Measurements from ENCODE around the gene RPL15. TPM values are rescaled to one million over a fixed set of nuclear protein-coding genes. Genes with fewer than 3 reads are reported as not detected.

The RPL15 gene
- total and polyA plus RNA-seq, 2 donors (not counting 1 experiment from before 2014, with no cell fraction given), result 1,860 to 3,720 TPM

DNA sequence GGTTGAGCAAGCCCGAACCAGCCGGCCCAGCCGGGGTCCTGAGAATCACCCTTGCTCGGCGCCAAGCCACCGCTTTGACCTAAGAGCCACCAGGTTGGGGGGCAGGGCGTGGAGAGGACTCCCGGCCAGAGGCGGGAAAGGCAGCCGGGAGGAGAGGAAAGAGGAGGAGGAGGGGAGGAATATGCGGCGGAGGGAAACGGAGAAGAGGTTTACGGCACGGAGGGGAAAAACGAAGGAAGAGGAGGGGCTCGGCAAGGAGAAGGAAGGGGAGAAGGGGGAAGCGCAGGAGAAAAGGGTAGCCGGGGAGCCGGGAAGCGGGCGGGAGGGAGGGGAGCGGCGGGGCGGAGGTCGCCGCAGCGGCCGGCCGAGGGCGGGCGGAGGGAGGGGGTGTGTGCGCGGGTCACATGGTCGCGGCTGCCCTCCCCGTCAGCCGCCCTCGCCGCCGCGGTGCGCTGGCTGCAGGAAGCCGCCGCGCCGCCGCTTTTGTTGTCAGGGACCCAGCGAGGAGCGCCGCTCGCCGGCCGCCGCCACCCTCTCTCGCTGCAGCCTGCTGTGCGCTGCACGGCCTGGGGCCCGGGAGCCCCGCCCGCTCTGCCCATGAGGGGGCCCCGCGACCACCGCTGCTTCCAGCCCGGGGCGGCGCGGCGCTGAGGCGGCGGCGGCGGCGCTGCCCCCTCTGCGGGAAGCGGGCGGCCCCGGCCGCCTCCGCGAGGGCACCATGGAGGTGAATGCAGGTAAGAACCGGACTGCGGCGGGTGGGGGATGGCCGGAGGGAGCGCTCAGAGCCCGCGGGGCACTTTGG lies 28.1 kb downstream of the RPL15 start, which contains the start of gene NR1D2:
NR1D2 (plus strand) TSS at position 426 of the 802 bp plus-strand sequence; CDS start at position 719, 293 bp downstream.
- peak within 1 kb of the TSS; percentile 58 to 87 (median 72) for H3K4me3 ChIP-seq (replicated peaks in 1 of 4; ENCODE audit: control extremely low read depth in 1 of 4, insufficient read depth in 1 of 4, low read depth in 3 of 4, low read length in 4 of 4)
- peaks cover 25% of the 10 kb centered on the region for H3K79me2 ChIP-seq (ENCODE audit: control insufficient read depth, insufficient read depth, low read length)
- H3K27ac ChIP-seq (ENCODE audit: insufficient read depth, low read length), result peak within 1 kb of the TSS; percentile 96
- TF ChIP-seq EZH2 (IDR thresholded peaks at IDR 0.05; ENCODE audit: low read length, missing control alignments), result no peak
- TF ChIP-seq, protein P1, sequence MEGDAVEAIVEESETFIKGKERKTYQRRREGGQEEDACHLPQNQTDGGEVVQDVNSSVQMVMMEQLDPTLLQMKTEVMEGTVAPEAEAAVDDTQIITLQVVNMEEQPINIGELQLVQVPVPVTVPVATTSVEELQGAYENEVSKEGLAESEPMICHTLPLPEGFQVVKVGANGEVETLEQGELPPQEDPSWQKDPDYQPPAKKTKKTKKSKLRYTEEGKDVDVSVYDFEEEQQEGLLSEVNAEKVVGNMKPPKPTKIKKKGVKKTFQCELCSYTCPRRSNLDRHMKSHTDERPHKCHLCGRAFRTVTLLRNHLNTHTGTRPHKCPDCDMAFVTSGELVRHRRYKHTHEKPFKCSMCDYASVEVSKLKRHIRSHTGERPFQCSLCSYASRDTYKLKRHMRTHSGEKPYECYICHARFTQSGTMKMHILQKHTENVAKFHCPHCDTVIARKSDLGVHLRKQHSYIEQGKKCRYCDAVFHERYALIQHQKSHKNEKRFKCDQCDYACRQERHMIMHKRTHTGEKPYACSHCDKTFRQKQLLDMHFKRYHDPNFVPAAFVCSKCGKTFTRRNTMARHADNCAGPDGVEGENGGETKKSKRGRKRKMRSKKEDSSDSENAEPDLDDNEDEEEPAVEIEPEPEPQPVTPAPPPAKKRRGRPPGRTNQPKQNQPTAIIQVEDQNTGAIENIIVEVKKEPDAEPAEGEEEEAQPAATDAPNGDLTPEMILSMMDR (conservative IDR thresholded peaks at IDR 0.05 in 1 of 2, IDR thresholded peaks at IDR 0.05 in 1 of 2; ENCODE audit: low read depth in 1 of 2, low read length in 2 of 2), result no peak
- H4K20me1 ChIP-seq (ENCODE audit: control insufficient read depth, extremely low read depth, insufficient read depth, low read length), result no peaks in the 10 kb centered on the region
- peak within 1 kb of the TSS; percentile 75 for H2AFZ ChIP-seq (ENCODE audit: low read length)
- H3K27me3 ChIP-seq (ENCODE audit: control insufficient read depth, insufficient read depth, low read length), result no peaks in the 10 kb centered on the region
- H3K9ac ChIP-seq (ENCODE audit: insufficient read depth, low read length), result peak within 1 kb of the TSS; percentile 88
- H3K4me2 ChIP-seq (ENCODE audit: extremely low read depth, insufficient read depth, low read length), result peak within 1 kb of the TSS; percentile 97
- DNase-seq (ENCODE audit: low read depth in 2 of 2), result peak; percentile 73 to 77
- H3K4me1 ChIP-seq (ENCODE audit: control insufficient read depth, extremely low read depth, insufficient read depth, low read length), result peaks cover 14% of the 10 kb centered on the region
- no peaks in the 10 kb centered on the region for H3K36me3 ChIP-seq (ENCODE audit: control insufficient read depth, insufficient read depth, low read length)
- no peaks in the 10 kb centered on the region for H3K9me3 ChIP-seq (ENCODE audit: control insufficient read depth, insufficient read depth, low read depth, low read length)

DNA sequence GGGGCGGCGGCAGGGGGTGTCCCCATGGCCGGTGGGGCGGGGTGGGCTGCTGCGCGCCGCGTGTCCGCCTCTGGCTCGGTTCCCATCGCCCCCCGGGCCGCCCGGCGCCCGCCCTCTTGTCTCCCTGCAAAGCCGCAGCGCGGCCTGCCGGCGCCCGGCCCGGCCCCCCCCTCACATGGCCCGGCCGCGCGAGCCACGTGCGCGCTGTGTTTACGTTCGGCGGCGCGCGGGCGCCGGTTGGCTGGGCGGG lies 28.7 kb downstream of the RPL15 start:
- TF ChIP-seq EZH2 (IDR thresholded peaks at IDR 0.05; ENCODE audit: low read length, missing control alignments), result no peak
- TF ChIP-seq, protein P1 (conservative IDR thresholded peaks at IDR 0.05 in 1 of 2, IDR thresholded peaks at IDR 0.05 in 1 of 2; ENCODE audit: low read depth in 1 of 2, low read length in 2 of 2), result no peak
- H3K9ac ChIP-seq (ENCODE audit: insufficient read depth, low read length), result peak overlapping the region; percentile 88
- H3K4me2 ChIP-seq (ENCODE audit: extremely low read depth, insufficient read depth, low read length), result no peak overlapping the region
- H3K79me2 ChIP-seq (ENCODE audit: control insufficient read depth, insufficient read depth, low read length), result peaks cover 31% of the 10 kb centered on the region
- peaks cover 16% of the 10 kb centered on the region for H3K4me1 ChIP-seq (ENCODE audit: control insufficient read depth, extremely low read depth, insufficient read depth, low read length)
- no peaks in the 10 kb centered on the region for H3K9me3 ChIP-seq (ENCODE audit: control insufficient read depth, insufficient read depth, low read depth, low read length)
- no peaks in the 10 kb centered on the region for H4K20me1 ChIP-seq (ENCODE audit: control insufficient read depth, extremely low read depth, insufficient read depth, low read length)
- peak overlapping the region in 2 of 4 experiments; percentile 57 to 73 for H3K4me3 ChIP-seq (replicated peaks in 1 of 4; ENCODE audit: control extremely low read depth in 1 of 4, insufficient read depth in 1 of 4, low read depth in 3 of 4, low read length in 4 of 4)
- no peaks in the 10 kb centered on the region for H3K36me3 ChIP-seq (ENCODE audit: control insufficient read depth, insufficient read depth, low read length)
- DNase-seq (ENCODE audit: low read depth in 2 of 2), result no peak
- H3K27ac ChIP-seq (ENCODE audit: insufficient read depth, low read length), result peak overlapping the region; percentile 59
- H2AFZ ChIP-seq (ENCODE audit: low read length), result no peak overlapping the region
- H3K27me3 ChIP-seq (ENCODE audit: control insufficient read depth, insufficient read depth, low read length), result no peaks in the 10 kb centered on the region

DNA sequence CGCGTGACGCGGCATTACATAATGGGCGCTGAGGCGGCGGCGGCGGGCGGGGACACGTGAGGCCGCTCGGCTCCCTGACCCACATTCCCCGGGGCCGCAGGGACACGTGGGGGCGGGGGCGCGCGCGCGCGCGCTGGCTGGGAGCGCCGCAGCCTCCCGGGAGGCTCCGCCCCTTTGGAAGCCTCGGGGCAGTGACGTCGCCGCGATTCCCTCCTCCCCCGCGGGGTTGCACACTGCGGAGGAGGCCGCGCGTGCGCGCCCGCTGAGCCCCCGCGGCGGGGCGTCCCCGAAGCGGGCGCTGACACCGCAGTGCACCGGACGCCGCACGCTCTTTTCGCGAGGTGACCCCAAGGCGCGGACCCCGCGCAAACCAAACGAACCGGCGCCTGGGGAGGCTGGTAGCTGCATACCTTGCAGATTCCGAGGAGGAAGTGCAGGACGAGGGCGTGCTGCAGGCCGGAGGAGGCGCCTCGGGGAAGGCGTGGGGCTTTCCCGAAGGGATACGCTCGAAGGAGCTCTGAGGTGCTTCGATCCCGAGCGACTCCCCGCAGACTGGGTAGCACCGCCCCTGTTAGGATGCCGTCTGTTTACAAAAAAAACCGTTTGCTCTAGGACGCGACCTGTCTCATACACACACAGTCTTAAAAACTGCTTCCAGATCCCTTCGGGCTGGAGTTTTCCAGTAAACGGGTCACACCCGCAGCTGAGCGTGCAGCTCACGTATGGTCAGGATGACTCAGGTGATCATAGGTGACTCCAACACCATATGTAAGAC lies 29.2 kb downstream of the RPL15 start:
- Histone ChIP-seq H3K36me3 (ENCODE audit: control insufficient read depth, insufficient read depth, low read length) (no peaks in the 10 kb centered on the region), H3K79me2 (ENCODE audit: control insufficient read depth, insufficient read depth, low read length) (peaks cover 33% of the 10 kb centered on the region), H3K27ac (ENCODE audit: insufficient read depth, low read length) (peak overlapping the region; percentile 96), H3K4me2 (ENCODE audit: extremely low read depth, insufficient read depth, low read length) (peak overlapping the region; percentile 97), H2AFZ (ENCODE audit: low read length) (no peak overlapping the region), H3K4me3 (replicated peaks in 1 of 4; ENCODE audit: control extremely low read depth in 1 of 4, insufficient read depth in 1 of 4, low read depth in 3 of 4, low read length in 4 of 4) (peak overlapping the region; percentile 58 to 87 (median 68)), H3K9ac (ENCODE audit: insufficient read depth, low read length) (peak overlapping the region; percentile 88), H3K4me1 (ENCODE audit: control insufficient read depth, extremely low read depth, insufficient read depth, low read length) (peaks cover 16% of the 10 kb centered on the region), H4K20me1 (ENCODE audit: control insufficient read depth, extremely low read depth, insufficient read depth, low read length) (no peaks in the 10 kb centered on the region), H3K9me3 (ENCODE audit: control insufficient read depth, insufficient read depth, low read depth, low read length) (no peaks in the 10 kb centered on the region), H3K27me3 (ENCODE audit: control insufficient read depth, insufficient read depth, low read length) (no peaks in the 10 kb centered on the region)
- TF ChIP-seq, protein P1 (conservative IDR thresholded peaks at IDR 0.05 in 1 of 2, IDR thresholded peaks at IDR 0.05 in 1 of 2; ENCODE audit: low read depth in 1 of 2, low read length in 2 of 2), result no peak
- no peak for TF ChIP-seq EZH2 (IDR thresholded peaks at IDR 0.05; ENCODE audit: low read length, missing control alignments)
- peak; percentile 90 to 94 for DNase-seq (ENCODE audit: low read depth in 2 of 2)
